ENCODE results near the gene SATB2.

DNA sequence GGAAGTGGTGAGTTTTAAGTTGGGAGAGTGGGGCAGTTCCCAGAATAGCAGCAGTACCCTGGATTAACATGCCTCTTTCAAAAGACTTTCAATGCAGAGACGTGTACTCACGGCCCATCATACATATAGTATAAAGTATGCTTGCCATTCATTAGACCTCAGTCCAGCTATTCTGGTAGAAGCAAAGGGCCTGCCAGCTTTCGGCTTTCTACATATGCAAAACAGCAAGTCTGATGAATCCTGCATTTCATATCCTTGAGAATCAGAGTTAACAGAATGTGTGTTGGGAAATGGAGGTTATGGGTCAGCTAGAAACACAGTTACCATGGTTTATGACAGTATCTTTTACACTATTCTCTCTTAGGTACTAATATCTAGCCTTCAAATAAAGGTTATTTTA, 27.5 kb downstream of the SATB2 start:
- no peak for TF ChIP-seq POLR2A (IDR thresholded peaks at IDR 0.05; ENCODE audit: low read depth)
- TF ChIP-seq, protein P1, sequence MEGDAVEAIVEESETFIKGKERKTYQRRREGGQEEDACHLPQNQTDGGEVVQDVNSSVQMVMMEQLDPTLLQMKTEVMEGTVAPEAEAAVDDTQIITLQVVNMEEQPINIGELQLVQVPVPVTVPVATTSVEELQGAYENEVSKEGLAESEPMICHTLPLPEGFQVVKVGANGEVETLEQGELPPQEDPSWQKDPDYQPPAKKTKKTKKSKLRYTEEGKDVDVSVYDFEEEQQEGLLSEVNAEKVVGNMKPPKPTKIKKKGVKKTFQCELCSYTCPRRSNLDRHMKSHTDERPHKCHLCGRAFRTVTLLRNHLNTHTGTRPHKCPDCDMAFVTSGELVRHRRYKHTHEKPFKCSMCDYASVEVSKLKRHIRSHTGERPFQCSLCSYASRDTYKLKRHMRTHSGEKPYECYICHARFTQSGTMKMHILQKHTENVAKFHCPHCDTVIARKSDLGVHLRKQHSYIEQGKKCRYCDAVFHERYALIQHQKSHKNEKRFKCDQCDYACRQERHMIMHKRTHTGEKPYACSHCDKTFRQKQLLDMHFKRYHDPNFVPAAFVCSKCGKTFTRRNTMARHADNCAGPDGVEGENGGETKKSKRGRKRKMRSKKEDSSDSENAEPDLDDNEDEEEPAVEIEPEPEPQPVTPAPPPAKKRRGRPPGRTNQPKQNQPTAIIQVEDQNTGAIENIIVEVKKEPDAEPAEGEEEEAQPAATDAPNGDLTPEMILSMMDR (IDR thresholded peaks at IDR 0.05) = no peak
- no peak for TF ChIP-seq POLR2AphosphoS5 (IDR thresholded peaks at IDR 0.05)

Measured in esophagus muscularis mucosa (tissue), 3 donors.